HG03103 (cell line): Measurements from ENCODE around the gene SLC15A1.
"Not testable (repeated sequence)": the region's sequence is repeated elsewhere in the genome, so short reads cannot be mapped to it uniquely, and the experiment has no call there.

Experiments used
- ATAC-seq: cut with Tn5 transposase; IDR thresholded peaks from one replicate; pipeline ENCODE4 v1.9.1; 2021; ENCODE audit warnings: low read depth; ENCODE audit not compliant: unreplicated experiment

Gene SLC15A1

DNA sequence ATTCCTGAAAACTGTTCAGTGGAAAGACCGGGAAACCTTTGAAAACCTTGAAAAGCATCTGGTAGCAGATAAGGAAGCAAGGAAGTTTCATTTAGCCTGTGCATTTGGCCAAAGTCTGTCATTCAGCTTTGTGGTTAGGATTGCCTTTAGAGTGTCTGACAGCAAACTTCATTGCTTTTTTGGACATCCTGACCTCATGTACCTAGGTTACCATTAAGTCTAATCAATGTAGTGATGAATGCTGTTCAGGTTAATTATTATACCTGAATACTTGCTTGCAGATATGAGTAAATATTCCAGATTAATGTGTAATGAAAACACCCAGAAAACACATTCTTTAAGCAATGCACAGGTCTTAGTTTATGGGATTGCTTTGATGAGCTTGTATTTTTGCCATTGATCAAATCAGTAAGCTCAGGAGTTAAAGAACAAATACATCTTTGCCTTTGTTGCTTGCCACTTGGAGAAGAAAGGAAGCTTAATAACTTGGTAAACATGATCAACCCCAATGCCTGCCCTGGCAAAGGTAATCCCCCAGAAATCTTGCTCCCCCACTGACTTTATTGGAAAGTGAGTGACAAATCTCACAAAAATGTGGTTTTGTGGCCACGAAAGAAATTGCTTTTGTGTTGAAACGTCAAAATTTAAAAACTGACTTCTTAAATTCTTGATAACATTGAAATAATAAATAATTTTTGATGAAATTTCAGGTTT lies 87.4 kb downstream of the SLC15A1 start:
- no peak for ATAC-seq

DNA sequence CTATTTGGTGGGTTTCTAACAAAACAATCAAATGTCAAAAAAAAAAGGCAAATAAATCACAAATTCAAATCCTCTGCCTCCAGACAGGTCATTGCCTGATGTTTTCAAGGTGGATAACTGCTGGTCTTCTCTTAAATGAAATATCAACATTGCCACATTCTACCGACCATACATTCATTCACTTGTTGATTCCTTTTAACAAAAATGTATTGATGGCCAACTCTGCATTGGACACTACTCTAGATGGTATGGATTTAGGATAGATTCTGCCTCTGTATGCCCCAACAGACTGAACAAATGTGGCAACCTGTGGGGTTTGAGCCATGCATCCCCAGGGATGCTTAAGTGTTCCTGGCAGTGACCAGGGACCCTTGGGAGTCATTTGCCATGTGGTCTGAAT lies 88.0 kb downstream of the SLC15A1 start:
- ATAC-seq = no peak

GRCh38 chr13:98664047-98664446 lies 88.4 kb downstream of the SLC15A1 start:
- ATAC-seq = no peak

- ATAC-seq = no peak
These were observed 94.3 kb downstream of the SLC15A1 start for GRCh38 chr13:98658131-98658530.

GRCh38 chr13:98657506-98658085 lies 94.9 kb downstream of the SLC15A1 start:
- no peak for ATAC-seq

- no peak for ATAC-seq
These were observed 96.2 kb downstream of the SLC15A1 start for GRCh38 chr13:98656223-98656622.

- peak; percentile 78 for ATAC-seq
These were observed 98.9 kb downstream of the SLC15A1 start for GRCh38 chr13:98653463-98653985.

GRCh38 chr13:98652721-98653462 lies 99.6 kb downstream of the SLC15A1 start:
- no peak for ATAC-seq

DNA sequence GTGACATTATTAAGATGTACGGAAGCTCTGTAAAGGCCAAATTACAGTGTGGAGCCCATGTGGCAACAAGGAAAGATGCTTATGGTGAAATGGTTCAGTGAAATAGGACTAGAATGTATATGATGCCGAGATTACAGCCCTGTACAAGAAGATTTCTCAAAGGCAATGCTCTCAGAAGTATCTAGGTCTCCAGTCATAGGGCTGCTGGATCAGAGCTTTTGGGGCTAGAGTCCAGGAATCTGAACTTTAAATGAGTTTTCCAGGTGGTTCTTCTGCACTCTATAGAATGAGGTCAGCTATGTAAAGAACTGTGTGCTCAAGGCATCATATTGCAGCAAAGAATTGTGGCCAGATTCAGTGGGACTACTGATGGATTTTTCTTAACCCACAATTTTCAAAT lies 100.2 kb downstream of the SLC15A1 start:
- ATAC-seq = no peak

GRCh38 chr13:98651744-98652143 lies 100.7 kb downstream of the SLC15A1 start:
- no peak for ATAC-seq

DNA sequence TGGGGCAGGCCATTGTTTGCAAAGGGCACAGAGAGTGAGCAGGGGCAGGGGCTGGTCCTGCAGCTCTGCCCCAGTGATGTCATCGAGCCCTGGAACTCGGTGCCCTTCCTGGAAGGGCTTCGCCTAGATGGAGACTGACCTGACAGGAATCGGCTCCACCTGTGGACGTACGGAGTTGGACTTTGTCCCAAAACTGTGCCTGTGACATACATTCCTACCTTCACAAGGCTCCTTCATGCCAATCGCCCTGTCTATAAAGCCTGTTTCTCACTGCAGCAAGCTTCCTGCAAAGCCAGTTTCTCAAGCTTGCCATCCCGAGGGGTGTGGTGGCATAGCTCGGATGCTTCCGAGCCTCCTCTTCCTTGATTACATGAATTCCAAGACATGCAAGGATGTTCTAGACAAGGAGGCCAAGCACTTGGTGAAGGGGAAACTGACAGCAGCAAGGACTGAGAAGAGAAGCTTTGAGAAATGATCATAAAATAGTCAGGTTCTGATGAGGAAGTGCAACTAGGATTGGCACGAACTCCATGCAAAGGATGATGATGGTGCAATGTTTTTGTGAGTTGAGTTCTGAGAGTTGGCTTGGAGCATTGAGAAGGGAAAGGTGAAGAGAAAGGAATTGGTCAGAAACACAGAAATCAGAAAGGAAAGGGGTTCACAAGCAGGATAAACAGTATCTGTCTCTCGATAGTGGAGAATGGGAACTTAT lies 101.9 kb downstream of the SLC15A1 start:
- no peak for ATAC-seq

DNA sequence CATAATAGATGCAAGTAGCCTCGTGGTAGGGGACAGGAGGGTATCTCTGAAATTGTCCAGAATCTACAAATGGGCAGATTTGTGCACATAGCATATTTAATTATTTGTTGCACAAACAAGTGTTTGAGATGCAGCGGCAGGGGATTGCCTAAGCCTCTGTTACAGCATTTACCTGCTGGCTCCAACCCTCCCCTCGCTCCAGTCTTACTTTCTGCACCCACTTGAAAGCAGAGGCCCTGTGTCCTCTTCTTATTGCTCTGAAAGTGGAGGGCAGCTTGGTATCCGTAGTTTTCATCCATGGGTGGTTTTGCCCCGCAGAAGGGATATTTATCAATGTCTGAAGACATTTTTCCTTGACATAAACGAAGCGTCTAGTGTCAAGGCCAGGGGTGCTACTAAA lies 102.6 kb downstream of the SLC15A1 start:
- no peak for ATAC-seq

GRCh38 chr13:98648686-98649085 lies 103.8 kb downstream of the SLC15A1 start:
- no peak for ATAC-seq

- ATAC-seq = no peak
These were observed 104.3 kb downstream of the SLC15A1 start for GRCh38 chr13:98648141-98648540.

DNA sequence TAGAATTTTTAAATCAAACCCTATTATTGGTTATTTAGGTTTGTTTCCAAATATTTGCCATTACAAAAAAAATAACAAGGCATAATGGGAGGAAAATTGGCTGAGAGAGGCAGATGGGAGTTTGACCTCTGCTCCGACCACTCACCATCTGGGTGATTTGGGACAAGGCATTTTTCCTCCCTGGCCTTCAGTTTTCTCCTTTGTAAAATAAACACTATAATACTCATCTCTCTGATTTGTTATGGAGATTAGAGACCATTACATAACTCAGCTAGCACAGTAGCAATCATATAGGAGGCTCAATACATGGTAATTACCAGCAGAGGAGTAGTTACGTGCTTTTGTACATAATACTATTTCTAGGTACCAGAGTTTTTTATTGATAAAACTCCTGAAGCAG lies 105.4 kb downstream of the SLC15A1 start:
- ATAC-seq = no peak

GRCh38 chr13:98643479-98643878 lies 109.0 kb downstream of the SLC15A1 start:
- ATAC-seq = no peak

GRCh38 chr13:98641075-98641474 lies 111.4 kb downstream of the SLC15A1 start:
- ATAC-seq = no peak

- not testable (repeated sequence) for ATAC-seq
These were observed 112.7 kb downstream of the SLC15A1 start for GRCh38 chr13:98639785-98640184.

DNA sequence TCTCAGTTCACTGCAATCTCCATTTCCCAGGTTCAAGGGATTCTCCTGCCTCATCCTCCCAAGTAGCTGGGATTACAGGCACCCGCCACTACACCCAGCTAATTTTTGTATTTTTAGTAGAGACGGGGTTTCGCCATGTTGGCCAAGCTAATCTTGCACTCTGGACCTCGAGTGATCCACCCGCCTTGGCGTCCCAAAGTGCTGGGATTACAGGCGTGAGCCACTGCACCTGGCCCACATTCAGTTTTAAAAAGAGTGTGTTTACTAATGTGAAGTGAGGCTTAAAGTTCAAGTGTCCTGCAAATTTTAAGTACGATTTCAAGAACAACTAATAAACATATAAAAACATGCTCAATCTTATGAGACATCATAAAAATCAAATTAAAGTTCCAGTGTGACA lies 114.1 kb downstream of the SLC15A1 start:
- ATAC-seq = not testable (repeated sequence)
